Measurements from ENCODE around the gene TNS3.

Gene TNS3

DNA sequence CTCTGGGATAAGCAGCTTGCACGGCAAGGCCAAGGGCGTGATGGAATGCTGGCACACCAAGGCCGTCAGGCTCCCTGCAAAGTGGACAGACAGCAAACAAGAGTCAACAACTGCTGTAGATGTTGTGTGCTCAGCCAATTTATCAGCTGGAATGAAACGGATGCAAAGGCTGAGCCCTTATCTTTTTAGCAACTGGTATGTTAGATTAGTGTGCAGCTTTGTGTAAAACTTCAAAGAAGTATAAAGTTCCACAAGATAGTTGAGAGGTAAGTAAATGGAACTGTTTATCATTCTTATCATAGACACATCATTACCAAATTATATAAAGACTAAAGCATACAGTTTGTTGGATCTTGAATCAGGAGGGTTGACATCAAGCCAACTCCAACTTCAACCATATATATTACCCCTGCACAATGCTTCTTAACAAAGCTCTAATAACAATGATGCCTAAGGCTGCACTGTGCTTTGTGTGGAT is 289.0 kb downstream of the TNS3 start:
- no peak for DNase-seq

DNA sequence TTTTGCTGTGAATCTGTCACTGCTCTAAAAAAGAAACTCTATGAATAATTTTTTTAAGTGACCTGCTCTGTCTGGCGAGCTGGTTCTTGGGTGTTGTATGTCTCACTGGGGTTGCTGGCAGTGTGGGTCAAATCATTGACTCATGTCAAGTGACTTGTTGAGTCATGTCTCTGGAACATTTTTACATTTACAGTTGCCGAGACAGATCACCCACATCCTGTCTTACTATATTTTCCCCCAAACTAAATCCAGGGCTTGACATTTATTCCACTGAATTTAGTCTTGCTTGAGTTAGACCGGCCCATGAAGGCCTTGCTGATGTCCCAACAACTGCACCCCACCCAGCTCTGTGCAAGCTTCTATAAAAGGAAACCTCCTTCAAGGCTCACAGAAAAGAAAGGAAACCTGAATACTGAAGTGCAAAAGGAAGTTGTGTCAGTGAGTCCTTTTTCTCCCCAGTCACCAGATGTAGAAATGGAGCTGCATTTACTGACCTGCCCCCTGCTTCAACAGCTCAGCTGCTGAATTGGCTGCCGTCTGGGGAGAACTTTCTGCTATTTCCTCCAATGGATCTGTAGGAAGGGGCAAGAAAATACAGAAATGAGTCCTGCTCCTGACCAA is 290.3 kb downstream of the TNS3 start:
- no peak for DNase-seq

DNA sequence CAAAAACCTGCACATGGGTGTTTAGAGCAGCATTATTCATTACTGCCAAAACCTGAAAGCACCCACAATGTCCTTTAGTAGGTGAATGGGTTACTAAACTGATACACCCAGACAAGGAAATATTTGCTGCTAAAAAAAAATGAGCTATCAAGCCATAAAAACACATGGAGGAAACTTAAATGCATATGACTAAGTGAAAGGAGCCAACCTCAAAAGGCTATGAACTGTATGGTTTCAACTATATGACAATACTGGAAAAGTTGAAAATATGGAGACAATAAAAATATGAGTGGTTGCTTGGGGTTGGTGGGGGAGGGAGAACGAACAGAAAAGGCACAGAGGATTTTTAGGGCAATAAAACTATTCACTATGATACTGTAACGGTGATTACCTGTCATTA is 291.0 kb downstream of the TNS3 start:
- no peak for DNase-seq

DNA sequence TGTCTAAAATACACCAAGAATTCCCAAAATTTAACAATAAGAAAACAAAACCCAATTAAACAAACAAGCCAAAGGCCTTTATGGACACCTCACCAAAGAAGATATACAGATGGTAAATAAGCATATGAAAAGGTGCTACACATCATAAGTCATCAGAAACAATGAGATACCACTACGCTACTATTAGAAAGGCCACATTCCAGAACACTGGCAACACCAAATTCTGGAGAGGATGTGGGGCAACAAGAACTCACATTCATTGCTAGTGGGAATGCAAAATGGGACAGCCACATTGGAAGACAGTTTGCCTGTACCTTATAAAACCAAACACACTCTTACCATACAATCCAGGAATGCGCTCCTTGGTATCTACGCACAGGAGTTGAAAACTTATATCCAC is 291.4 kb downstream of the TNS3 start:
- DNase-seq: no peak

DNA sequence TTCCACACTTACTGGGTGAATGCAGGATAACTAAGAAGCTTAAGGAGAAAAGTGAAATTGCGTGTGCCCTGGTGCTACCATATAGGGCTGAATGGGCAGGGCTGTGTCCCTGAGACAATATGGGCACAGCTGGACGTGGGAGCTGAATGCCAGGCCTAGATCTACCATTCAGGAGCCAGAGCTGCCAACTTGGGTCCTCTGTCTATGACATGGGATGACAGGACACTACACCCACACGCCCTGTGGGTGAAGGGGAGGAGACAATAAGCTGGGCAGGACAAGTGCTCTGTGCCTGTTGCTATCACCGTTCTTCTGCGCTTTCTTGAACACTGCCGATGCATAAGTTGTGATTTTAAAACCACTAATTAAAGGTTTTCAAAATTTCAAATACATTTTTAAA is 293.9 kb downstream of the TNS3 start:
- no peak for DNase-seq

DNA sequence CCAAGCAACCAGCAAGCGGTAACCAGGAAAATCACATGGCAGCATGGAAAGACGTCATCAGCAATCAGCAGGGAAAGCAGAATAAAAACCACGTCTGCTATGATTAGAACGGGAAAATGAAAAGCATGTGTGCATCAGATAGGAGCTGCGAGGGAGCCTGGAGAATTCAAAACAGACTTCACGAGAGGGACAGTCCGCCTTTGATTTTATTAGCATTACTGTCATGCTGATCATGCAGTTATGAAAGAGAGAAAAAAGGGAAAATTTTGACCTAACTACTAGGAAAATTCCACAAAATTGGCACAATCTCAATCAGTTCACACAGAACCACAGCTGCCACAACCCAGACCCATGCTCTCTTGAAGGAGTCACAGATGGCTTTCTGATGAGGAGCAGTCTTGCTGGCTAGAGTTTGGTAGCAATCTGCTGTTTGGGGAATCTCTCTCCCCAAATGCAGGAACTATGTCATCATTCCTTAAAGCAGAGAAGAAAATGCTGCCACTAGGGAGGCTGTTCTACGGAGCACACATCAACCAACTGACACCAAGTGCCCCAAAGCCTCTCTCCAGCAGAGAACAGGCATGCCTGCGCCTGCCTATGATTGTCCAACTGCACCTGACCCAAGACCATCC is 295.9 kb downstream of the TNS3 start:
- no peak for DNase-seq

DNA sequence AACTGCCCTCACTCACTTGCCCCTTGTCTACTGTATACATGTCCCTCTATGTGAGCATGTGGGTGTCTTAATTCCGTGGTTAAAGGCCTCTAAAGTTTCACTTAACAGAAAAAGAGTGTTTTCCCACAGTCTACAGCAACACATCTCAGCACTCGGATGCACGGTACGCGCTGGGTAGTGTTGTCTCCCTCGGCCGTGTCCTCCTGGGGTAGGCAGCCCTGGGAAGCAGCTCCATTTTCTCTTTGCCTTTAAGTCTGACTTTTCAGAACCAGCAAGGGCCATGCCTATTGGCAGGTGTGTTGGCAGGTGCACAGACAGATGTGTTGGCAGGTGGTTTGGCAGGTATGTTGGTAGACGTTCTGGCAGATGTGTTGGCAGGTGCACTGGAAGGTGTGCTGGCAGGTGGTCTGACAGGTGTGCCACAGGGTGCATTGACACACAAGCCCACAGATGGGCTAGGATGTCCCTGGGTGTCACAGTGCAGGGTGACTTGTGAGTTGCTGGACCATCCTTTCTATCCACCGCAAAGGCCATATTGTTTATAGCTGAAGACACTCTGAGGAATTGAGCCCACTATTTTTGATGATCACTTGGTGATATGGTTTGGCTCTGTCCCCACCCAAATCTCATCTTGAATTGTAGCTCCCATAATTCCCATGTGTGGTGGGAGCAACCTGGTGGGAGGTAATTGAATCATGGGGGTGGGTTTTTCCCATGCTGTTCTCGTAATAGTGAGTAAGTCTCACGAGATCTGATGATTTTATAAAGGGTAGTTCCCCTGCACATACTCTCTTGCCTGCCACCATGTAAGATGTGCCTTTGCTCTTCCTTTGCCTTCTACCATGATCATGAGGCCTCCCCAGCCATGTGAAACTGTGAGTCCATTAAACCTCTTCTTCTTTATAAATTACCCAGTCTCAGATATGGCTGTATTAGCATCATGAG is 296.9 kb downstream of the TNS3 start:
- DNase-seq: no peak

DNA sequence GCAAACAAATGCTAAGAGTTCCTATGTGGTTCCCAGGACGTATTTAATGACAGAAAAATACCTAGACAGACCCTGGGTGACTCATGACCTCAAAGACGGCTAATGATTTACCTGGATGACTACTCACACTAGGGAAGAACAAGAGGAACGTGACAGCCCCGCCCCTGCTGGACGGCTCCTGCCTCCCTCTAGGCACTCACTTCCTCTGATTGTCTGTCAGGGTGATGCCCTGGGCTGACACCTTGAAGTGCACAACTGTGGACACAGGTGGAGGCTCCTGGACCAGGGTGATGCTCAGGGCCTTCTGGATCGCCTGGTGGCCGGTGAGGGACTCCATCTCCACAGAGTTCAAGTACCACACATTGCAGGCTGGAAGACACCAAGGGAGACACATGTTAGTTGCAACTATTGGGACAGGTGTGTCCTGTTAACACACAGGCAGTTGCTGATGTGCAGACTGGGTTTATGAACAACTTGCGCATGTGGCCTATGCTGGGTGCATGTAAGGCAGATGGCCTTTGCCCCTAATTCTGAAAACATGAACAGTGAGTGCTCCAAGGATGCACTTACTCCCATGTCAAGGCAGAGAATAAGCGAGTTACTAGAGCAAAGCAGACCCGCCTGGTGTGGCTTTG is 298.3 kb downstream of the TNS3 start:
- DNase-seq: no peak

DNA sequence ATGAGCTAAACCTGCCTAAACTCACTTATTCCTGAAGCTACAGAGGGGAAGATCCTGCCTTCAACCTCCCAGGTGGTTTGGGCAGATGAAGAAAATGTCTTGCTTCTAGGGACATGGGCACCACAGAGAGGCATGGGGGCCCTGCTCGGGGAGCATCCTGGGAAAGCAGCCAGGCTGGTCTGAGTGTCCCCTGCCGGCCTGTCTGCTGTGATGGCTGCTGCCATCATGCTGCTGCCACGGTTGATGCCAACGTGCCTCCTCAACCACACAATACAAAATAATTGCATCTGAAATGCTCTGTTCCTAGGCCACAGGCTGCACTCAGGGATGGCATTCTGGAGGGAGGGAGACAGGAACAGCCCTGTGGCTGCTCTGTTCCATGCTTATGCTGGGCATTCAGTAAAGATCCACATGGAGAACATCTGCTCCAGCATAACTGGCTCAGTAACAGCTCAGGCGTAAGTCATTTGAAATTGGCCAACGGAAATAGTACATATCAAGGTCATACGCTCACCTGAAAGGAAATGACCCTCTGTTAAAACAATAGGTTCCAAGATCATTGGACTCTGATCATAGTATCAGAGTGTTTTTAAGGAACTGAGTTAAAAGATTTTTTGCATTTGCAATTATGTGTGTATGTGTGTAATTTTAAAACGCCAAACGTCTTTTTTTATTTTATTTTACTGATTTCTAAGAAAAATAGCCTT is 299.0 kb downstream of the TNS3 start:
- no peak for DNase-seq

DNA sequence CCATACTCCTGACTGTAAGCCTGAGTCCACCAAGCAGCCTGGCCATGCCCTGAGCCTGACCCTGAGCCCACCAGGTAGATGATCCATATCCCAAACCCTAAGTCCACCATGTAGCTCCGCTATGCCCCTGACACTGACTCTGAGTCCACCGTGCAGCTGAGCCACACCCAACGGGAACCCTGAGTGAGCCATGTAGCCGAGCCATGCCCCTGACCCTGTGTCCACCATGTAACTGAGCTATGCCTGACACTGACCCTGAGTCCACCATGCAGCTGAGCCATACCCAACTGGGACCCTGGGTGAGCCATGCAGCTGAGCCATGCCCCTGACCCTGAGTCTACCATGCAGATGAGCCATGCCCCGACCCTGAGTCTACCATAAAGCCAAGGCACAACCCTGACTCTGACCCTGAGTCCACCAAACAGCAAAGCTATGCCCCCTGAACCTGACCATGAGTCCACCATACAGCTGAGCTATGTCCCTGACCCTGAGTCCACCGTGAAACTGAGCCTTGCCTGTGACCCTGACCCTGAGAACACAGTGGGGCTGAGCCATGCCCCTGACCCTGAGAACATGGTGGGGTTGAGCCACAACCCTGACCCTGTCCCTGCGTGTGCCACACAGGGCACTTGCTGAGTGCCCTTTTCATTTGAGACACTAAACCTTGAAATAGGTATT is 299.8 kb downstream of the TNS3 start:
- DNase-seq: no peak

DNA sequence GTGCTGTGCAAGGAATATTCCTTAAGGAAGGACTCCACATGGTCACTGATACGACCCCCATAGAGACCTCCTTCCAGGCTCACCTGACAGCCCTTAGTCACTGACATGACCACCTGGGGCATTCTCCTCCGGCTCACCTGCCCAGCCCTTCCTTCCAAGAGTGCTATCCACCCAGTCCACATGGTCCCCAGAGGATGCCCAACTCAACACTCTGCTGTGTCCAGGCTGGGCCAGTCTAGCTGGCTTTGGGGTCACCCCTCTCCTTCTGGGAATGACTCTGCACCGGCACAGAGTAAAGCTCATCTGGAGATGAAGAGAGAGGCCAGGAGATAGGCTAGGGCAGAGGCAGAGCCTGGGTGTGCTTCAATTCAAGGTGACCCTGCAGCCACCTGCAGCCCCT is 300.8 kb downstream of the TNS3 start:
- no peak for DNase-seq

DNA sequence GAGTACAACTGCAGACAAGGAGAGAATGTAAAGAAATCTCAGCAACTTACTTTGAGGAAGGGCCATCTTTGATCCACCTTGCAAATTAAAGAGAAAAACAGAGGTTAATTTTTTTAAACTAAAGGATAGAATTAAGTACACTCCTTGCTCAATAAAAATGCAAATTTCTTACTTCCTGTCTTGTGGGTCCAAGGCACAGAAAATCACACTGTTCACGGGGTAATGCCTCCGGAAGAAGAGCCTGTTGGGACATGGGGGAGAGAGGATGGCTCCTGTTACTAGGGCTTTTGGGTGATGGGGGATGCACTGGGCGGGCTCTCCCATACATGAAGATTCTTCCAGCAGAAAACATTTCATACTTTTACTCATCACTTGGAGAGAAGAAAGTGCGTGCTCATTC is 301.8 kb downstream of the TNS3 start:
- DNase-seq: no peak

DNA sequence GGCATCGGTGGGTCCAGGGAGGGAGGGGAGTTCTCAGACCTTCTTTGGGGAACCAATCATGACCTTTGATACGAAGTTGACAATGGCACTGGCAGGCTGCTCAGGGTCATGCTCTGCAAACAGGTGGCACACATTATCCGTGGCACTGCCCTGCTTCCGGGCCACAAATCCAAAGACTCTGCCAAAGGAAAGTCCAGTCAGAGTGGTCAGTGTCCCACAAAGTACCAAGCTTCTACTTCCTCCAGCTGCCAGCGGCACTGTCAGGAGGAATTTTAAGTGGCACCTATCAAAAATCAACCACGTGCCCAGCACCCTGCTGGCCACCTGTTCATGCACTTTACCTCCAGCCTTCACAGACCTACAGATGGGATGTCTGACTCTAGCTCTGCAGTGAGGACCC is 303.9 kb downstream of the TNS3 start:
- no peak for DNase-seq

DNA sequence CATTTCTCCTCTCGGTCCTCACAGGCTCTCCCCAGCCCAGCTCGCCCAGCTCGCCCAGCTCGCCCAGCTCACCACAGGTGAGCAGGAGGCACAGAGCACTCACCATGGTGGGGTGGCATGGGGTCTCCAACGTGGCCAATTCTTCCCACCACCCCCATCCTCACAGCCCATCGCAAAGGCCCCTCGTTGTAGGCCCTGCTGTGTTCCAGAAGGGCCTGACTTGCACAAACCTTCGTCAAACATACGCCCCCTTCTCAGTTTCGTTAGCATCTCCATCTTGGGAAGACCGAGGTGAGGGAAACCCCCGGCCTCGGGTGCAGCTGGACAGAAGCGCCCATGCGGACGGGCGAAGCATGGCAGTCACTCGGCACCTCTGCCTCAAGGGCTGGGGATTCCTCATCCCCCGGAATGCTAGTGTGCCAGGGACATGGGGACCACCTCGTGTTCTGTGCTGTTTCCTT is 304.6 kb downstream of the TNS3 start:
- no peak for DNase-seq

DNA sequence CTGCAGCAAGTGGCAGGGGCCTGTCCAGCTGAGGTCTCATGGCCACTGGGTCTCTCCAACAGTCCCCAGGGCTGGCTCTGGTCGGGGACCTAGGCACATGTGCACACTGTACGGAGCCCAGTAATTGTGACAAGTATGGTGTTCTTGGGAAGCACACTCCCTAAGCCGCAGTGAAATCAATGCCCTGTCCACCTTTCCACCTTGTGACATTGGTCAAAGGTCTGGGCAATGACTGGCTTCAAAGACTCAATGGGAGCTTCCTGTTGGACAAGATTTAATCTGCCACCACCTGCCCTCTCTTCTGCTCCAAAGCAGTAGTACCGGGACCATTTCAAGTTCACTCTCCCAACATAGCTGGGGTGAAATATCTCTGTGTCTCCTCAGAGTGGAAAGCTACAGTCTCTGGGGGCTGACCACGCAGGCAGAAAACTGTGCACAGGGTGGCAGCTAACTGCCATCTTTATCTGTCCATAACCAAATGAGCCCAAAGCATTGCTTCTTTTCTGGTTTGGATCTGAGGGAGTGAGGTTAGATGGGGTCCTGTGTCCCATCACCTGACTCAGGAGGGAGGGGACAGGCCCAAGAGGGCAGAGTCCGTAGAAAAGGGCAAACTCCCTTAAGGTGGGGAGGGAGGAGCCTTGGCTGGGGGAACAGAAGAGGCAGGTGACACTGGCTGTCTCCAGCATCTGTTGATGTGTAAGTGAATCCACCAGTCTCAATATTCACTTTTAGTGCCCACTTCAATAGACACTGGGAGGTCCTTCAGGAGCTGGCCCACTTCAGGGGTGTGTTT is 307.7 kb downstream of the TNS3 start:
- no peak for DNase-seq

DNA sequence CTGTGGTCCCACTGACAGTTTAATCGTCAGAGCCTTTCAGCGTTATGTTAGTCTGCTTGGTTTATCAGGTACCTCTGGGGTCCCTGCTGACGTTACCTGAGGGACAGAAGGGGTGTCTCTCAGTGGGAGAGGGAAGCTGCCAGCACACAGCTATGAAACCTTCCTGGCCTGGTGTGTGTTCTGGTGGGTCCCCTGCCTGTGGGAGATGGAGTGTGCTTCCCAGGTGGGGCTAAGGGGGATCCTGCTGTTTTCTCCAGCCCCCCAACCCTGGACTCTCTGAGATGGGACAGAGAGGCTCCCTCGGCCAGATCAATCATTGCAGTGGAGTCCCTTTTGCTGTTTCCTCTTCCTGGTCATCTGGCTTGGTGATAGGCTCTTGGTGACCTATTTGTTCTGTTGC is 308.8 kb downstream of the TNS3 start:
- no peak for DNase-seq

DNA sequence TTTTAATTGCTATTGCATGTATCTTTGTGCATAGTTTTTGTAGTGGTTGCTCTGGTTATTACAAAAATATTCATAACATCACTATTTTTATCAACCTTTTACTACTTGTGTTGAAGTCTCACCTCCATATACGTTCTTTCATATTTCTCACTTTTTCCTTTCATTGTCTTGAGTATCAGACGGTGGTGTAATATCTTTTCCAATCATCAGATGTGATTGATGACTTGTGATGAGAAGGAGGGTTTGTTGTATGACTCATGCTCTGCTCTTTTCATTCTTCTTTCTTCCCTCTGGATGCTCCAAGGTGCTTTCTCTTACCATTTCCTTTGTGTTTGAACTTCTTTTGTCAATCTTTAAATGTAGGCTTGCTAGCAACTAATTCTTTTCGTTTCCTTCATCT is 310.2 kb downstream of the TNS3 start:
- no peak for DNase-seq

DNA sequence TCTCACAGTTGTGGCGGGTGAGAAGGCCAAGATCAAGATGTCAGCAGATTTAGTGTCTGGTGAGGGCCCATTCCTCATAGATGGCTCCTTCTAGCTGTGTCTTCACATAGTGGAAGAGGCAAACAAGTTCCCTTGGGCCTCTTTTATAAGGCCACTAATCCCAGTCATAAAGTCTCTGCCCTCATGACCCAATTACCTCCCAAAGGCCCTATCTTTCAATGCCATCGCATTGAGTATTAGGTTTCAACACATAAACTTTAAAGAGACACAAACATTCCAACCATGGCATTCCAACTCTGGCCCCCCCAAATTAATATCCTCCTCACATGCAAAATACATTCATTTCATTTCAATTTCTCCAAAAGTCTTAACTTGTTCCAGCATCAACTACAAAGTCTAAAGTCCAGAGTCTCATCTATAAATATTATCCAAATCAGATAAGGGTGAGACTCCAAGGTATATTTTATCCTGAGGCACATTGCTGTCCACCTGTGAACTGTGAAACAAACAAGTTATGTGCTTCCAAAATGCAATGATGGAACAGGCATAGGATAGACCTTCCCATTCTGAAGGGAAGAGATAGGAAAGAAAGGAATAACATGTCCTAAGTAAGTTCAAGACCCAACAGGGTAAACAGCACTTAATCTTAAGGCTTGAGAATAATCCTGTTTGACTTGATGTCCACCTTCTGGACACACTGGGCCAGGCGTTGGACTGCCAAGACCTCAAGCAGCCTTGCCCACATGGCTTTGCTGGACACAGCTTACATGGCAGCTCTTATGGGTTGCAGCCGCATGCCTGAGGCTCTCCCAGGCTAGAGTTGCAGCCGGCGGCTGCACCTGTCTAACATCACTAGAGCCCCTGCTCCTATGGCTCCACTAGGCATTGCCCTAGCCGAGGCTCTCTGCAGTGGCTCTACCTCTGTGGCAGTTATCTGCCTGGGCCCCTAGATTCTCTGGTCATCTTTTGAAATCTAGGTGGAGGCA is 312.8 kb downstream of the TNS3 start:
- DNase-seq: no peak

DNA sequence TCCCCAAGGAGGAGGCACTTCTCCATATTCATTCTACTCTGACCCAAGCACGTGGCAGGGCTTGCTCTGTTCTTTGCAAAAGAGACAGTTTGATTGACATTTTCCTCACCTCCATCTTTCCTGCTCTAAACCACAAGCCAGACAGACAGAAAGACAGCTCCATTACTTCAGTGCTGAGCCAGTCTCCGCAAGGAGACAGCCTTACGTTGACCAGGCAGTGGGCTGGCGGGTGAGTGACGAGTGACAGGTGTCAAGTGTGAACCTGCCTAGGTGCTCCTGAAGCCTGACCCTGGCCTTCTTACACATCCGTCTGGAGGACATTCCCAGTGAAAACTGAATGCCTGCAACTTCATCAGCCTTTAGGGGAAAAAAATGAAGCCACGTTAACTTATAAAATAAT is 314.6 kb downstream of the TNS3 start:
- DNase-seq: no peak

DNA sequence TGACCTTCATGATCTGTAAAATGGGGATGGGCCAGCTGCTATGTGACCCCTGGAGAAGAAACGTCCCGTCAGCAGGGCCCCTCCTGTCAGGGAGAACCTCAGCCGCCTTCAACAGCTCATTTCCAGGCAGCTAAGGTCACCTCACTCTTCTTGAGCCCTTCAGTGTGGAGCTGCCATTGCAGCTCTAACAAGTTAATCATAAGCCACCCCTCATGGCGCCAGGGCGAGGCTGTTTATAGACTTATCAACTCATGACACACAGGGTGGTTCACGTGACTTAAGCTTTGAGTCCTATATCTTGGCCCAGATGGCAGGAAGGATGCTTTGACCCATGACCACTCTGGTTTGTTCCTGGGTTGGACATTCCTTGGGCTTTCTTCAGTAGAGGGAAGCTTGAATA is 315.1 kb downstream of the TNS3 start:
- no peak for DNase-seq

Data from NCI-H2081 treated with DMSO at 0.1 percent for 48 hours (cell line).